Ovary (tissue), 9 donors: ENCODE results near the gene ZNF525. TPM values are rescaled to one million over a fixed set of nuclear protein-coding genes. Genes with fewer than 3 reads are reported as not detected.
"Not testable (repeated sequence)": the region's sequence is repeated elsewhere in the genome, so short reads cannot be mapped to it uniquely, and the experiment has no call there.

Experiments used
- DNase-seq, 5 donors: peaks; one replicate each; pipeline ENCODE4 v3.0.0-alpha.2; 2019 to 2020
- H3K27ac ChIP-seq, 2 donors: fragments of 200-600 bp; one replicate each; pipeline versions ENCODE4 v1.5.1 to v1.8.0; 2019 to 2022
- H3K27me3 ChIP-seq: fragments of 200-600 bp; one replicate; pipeline ENCODE4 v1.8.0; 2022
- H3K36me3 ChIP-seq: fragments of 200-600 bp; sonication (generic); one replicate; pipeline ENCODE4 v1.5.1; 2019
- H3K4me1 ChIP-seq: one replicate; pipeline ENCODE4 v1.8.1; 2013; ENCODE audit warnings: mild to moderate bottlenecking, moderate library complexity; ENCODE audit not compliant: insufficient read depth
- H3K4me3 ChIP-seq: fragments of 200-600 bp; sonication (generic); one replicate; pipeline ENCODE4 v1.5.1; 2017
- H3K9me3 ChIP-seq, 2 donors: fragments of 200-600 bp in 1 of 2; sonication (generic) in 1 of 2; one replicate each; pipeline versions ENCODE4 v1.5.1 to v1.8.1; 2013 to 2019; ENCODE audit warnings: mild to moderate bottlenecking in 1 of 2, moderate library complexity in 1 of 2
- CTCF ChIP-seq, 3 donors: fragments of 450-650 bp in 2 of 3; fragments of 200-600 bp in 1 of 3; IDR thresholded peaks; one replicate each; pipeline versions ENCODE4 v1.5.1 to v1.8.0; 2016 to 2022; ENCODE audit warnings: antibody characterized with exemption in 3 of 3, mild to moderate bottlenecking in 1 of 3
- EP300 ChIP-seq: sonication (generic); formaldehyde crosslinking; IDR thresholded peaks from one replicate; pipeline ENCODE4 v1.6.1; 2017; ENCODE audit warnings: antibody characterized with exemption
- POLR2A ChIP-seq: fragments of 450-650 bp; IDR thresholded peaks from one replicate; pipeline ENCODE4 v1.6.1; 2017; ENCODE audit warnings: antibody characterized with exemption, mild to moderate bottlenecking, moderate library complexity
- WGBS, 3 donors: extraction: QIAGEN DNeasy Blood & Tissue Kit in 1 of 3; methylation state at CpG; one replicate each; pipeline versions ENCODE4 v1.1.5 to v1.1.7; 2013 to 2017; 5-methylcytosine and 5-hydroxymethylcytosine counted together
- intact Hi-C, 4 donors: fragments of 100-400 bp; cut with DNase I; formaldehyde crosslinking; loops; one replicate each; pipeline versions ENCODE4 v1.11.0 to v1.15.1; 2022 to 2023
- polyA plus RNA-seq, 2 donors: library from polyadenylated mRNA; stranded (reverse); fragments of 200-250 nt in 1 of 2; fragments of 350-450 nt in 1 of 2; fragmentation: Illumina TruSeq in 1 of 2; extraction: RNeasy Lipid Tissue Mini Kit (QIAGEN cat#74804) in 1 of 2; gene quantifications; one replicate each; pipeline ENCODE4 v1.2.3, GENCODE V29; 2013 to 2014
- total RNA-seq, 7 donors: library from RNA; depleted of rRNA in 2 of 7; stranded (reverse); fragments of >200 nt in 2 of 7; fragmentation: NEBNext Ultra II Directional in 3 of 7; extraction: Animal tissue kit (Norgen Biotek cat#: 25700) in 3 of 7; gene quantifications; one replicate each; pipeline versions ENCODE4 v1.1.0 to v1.2.4, GENCODE V29; 2016 to 2023
- donor health status: DM: no; HTN: no; CAD: no; lungs with moderate emphysema.
- donor health status: DM: no; HTN: no; CAD: no.
- donor health status: Bipolar disorder and iron deficiency.
- donor health status: DM: yes; HTN: yes; CAD: no.
- donor health status: DM: no; HTN: no; CAD: no.
- donor health status: DM: yes; HTN: yes; CAD: no.

Gene ZNF525
- total and polyA plus RNA-seq, 9 donors: 4.0 to 25.7 (median 18.7) TPM

- peaks cover 3% of the 10 kb centered on the region for H3K4me1 ChIP-seq
- peak within 1 kb of the TSS; percentile 78 for H3K4me3 ChIP-seq
- no peaks in the 10 kb centered on the region for H3K36me3 ChIP-seq
- H3K27me3 ChIP-seq: no peaks in the 10 kb centered on the region
- intact Hi-C loops: no loop called here
- peak; percentile 92 to 98 (median 97) for DNase-seq
- no peaks in the 10 kb centered on the region for H3K9me3 ChIP-seq
- no peak for TF ChIP-seq CTCF (IDR thresholded peaks at IDR 0.05)
- TF ChIP-seq EP300: no peak
- TF ChIP-seq POLR2A: no peak
- 0 to 1% (median 0%) methylated on average over 61 of the region's 61 CpGs for WGBS, 3 donors
- H3K27ac ChIP-seq: peak within 1 kb of the TSS in 1 of 2 donors; percentile 68
These were observed 31.7 kb upstream of the ZNF525 start, which contains the start of gene ZNF845 for GRCh38 chr19:53333463-53334449. Gene ZNF845, plus strand, starts transcription at chr19:53333749. Its CDS starts 7,559 bp downstream, at chr19:53341308.

GRCh38 chr19:53344403-53344802, 21.1 kb upstream of the ZNF525 start:
- intact Hi-C loops, H3K4me1 ChIP-seq, H3K27ac ChIP-seq, H3K4me3 ChIP-seq, H3K36me3 ChIP-seq, H3K27me3 ChIP-seq, DNase-seq: not testable (repeated sequence)
- H3K9me3 ChIP-seq: peaks cover 0 to 24% of the 10 kb centered on the region in 2 donors
- WGBS, 3 donors: 94 to 98% (median 94%) methylated on average over 4 of the region's 4 CpGs

- Histone ChIP-seq H3K4me1 (no peaks in the 10 kb centered on the region), H3K27me3 (no peaks in the 10 kb centered on the region), H3K27ac (no peak overlapping the region), H3K4me3 (no peak overlapping the region), H3K36me3 (peaks cover 5% of the 10 kb centered on the region), H3K9me3 (peaks cover 0 to 29% of the 10 kb centered on the region in 2 donors)
- WGBS, 3 donors: 96 to 100% (median 100%) methylated on average over 1 of the region's 1 CpG
- TF ChIP-seq CTCF (IDR thresholded peaks at IDR 0.05) (no peak), POLR2A (no peak), EP300 (no peak)
- no peak for DNase-seq
- intact Hi-C loops: no loop called here
These were observed 9.8 kb upstream of the ZNF525 start for GRCh38 chr19:53355739-53356138.

GRCh38 chr19:53357821-53358581, 7.5 kb upstream of the ZNF525 start:
- intact Hi-C loops: no loop called here
- DNase-seq: no peak
- H3K9me3 ChIP-seq: peaks cover 0 to 8% of the 10 kb centered on the region in 2 donors
- no peak overlapping the region for H3K27ac ChIP-seq
- WGBS, 3 donors: 53 to 72% (median 58%) methylated on average over 34 to 35 of the region's 35 CpGs
- no peak overlapping the region for H3K4me3 ChIP-seq
- TF ChIP-seq POLR2A: no peak
- no peak for TF ChIP-seq CTCF (IDR thresholded peaks at IDR 0.05)
- TF ChIP-seq EP300: no peak
- no peaks in the 10 kb centered on the region for H3K36me3 ChIP-seq
- no peaks in the 10 kb centered on the region for H3K4me1 ChIP-seq
- H3K27me3 ChIP-seq: no peaks in the 10 kb centered on the region

- 70 to 94% (median 80%) methylated on average over 6 to 10 of the region's 10 CpGs for WGBS, 3 donors
- H3K27me3 ChIP-seq, intact Hi-C loops: not testable (repeated sequence)
These were observed 5.4 kb upstream of the ZNF525 start for GRCh38 chr19:53360056-53360455.

More at GRCh38 chr19:53360056-53360455, 5.4 kb upstream of the ZNF525 start:
- H3K4me3 ChIP-seq, H3K4me1 ChIP-seq, H3K36me3 ChIP-seq, DNase-seq, H3K9me3 ChIP-seq, H3K27ac ChIP-seq: not testable (repeated sequence)
